ENCODE data around the gene GCM1. TPM values are rescaled to one million over a fixed set of nuclear protein-coding genes. Genes with fewer than 3 reads are reported as not detected.

GCM1 gene
- total and polyA plus RNA-seq, 2 donors (not counting 1 experiment from before 2014, with no cell fraction given): 0.57 to 1.5 TPM

GRCh38 chr6:53115113-53115512 is 33.5 kb downstream of the GCM1 start:
- POLR2A ChIA-PET: no interaction called here
- H3K9ac ChIP-seq (ENCODE audit: low read length): no peak overlapping the region
- no peaks in the 10 kb centered on the region for H3K27me3 ChIP-seq (replicated peaks in 1 of 4; ENCODE audit: control extremely low read depth in 1 of 4, control insufficient read depth in 3 of 4, insufficient read depth in 4 of 4, low read length in 3 of 4)
- Mint-ChIP-seq H3K27ac (no peak overlapping the region), H3K4me3 (no peak overlapping the region), H3K27me3 (no peaks in the 10 kb centered on the region), H3K9me3 (ENCODE audit: insufficient read depth) (peaks cover 7% of the 10 kb centered on the region), H3K4me1 (no peaks in the 10 kb centered on the region)
- no peaks in the 10 kb centered on the region for H3K79me2 ChIP-seq (ENCODE audit: control insufficient read depth, insufficient read depth, low read length)
- TF ChIP-seq EZH2 (IDR thresholded peaks at IDR 0.05; ENCODE audit: borderline replicate concordance, insufficient read depth, low read depth, low read length, poor library complexity, severe bottlenecking) (no peak), CTCF (IDR thresholded peaks at IDR 0.05) (no peak)
- H3K4me1 ChIP-seq (ENCODE audit: control insufficient read depth in 2 of 2, insufficient read depth in 2 of 2, low read length in 2 of 2): no peaks in the 10 kb centered on the region
- no peak overlapping the region for H3K4me3 ChIP-seq (ENCODE audit: control extremely low read depth in 1 of 5, extremely low read depth in 1 of 5, insufficient read depth in 1 of 5, low read depth in 2 of 5, low read length in 4 of 5)
- H2AFZ ChIP-seq (ENCODE audit: insufficient read depth, low read depth, low read length, poor library complexity, severe bottlenecking): no peak overlapping the region
- peaks cover 0 to 2% (median 1%) of the 10 kb centered on the region in 3 donors for H3K9me3 ChIP-seq (ENCODE audit: control extremely low read depth in 1 of 3, control insufficient read depth in 2 of 3, insufficient read depth in 1 of 3, low read length in 2 of 3)
- no CpG with 5 or more reads among the region's 1 CpG for WGBS (ENCODE audit: insufficient coverage)
- H3K4me2 ChIP-seq (replicated peaks; ENCODE audit: low read depth, low read length, poor library complexity, severe bottlenecking): no peak overlapping the region
- CTCF ChIA-PET: no interaction called here
- no peak overlapping the region for H3K27ac ChIP-seq (ENCODE audit: low read length in 2 of 2)
- DNase-seq: no peak
- H3K36me3 ChIP-seq (replicated peaks in 1 of 2; ENCODE audit: control extremely low read depth in 1 of 2, control insufficient read depth in 1 of 2, extremely low read depth in 1 of 2, insufficient read depth in 2 of 2, low read length in 1 of 2): no peaks in the 10 kb centered on the region
- H4K20me1 ChIP-seq (ENCODE audit: control insufficient read depth, insufficient read depth, low read length, poor library complexity, severe bottlenecking): no peaks in the 10 kb centered on the region
- intact Hi-C loops (cut with micrococcal nuclease): no loop called here
- ATAC-seq (ENCODE audit: low read depth): no peak

- Mint-ChIP-seq H3K9me3 (ENCODE audit: insufficient read depth) (peaks cover 7% of the 10 kb centered on the region), H3K4me3 (no peak overlapping the region), H3K27ac (no peak overlapping the region), H3K27me3 (no peaks in the 10 kb centered on the region), H3K4me1 (no peaks in the 10 kb centered on the region)
- no CpG with 5 or more reads among the region's 4 CpGs for WGBS (ENCODE audit: insufficient coverage)
- intact Hi-C loops (cut with micrococcal nuclease): no loop called here
- no peaks in the 10 kb centered on the region for H3K4me1 ChIP-seq (ENCODE audit: control insufficient read depth in 2 of 2, insufficient read depth in 2 of 2, low read length in 2 of 2)
- H3K9ac ChIP-seq (ENCODE audit: low read length): no peak overlapping the region
- TF ChIP-seq CTCF (IDR thresholded peaks at IDR 0.05) (no peak), EZH2 (IDR thresholded peaks at IDR 0.05; ENCODE audit: borderline replicate concordance, insufficient read depth, low read depth, low read length, poor library complexity, severe bottlenecking) (no peak)
- peaks cover 0 to 2% (median 1%) of the 10 kb centered on the region in 3 donors for H3K9me3 ChIP-seq (ENCODE audit: control extremely low read depth in 1 of 3, control insufficient read depth in 2 of 3, insufficient read depth in 1 of 3, low read length in 2 of 3)
- H3K27me3 ChIP-seq (replicated peaks in 1 of 4; ENCODE audit: control extremely low read depth in 1 of 4, control insufficient read depth in 3 of 4, insufficient read depth in 4 of 4, low read length in 3 of 4): no peaks in the 10 kb centered on the region
- no peaks in the 10 kb centered on the region for H4K20me1 ChIP-seq (ENCODE audit: control insufficient read depth, insufficient read depth, low read length, poor library complexity, severe bottlenecking)
- ATAC-seq (ENCODE audit: low read depth): no peak
- no peak overlapping the region for H3K4me2 ChIP-seq (replicated peaks; ENCODE audit: low read depth, low read length, poor library complexity, severe bottlenecking)
- no peaks in the 10 kb centered on the region for H3K79me2 ChIP-seq (ENCODE audit: control insufficient read depth, insufficient read depth, low read length)
- no peaks in the 10 kb centered on the region for H3K36me3 ChIP-seq (replicated peaks in 1 of 2; ENCODE audit: control extremely low read depth in 1 of 2, control insufficient read depth in 1 of 2, extremely low read depth in 1 of 2, insufficient read depth in 2 of 2, low read length in 1 of 2)
- no peak for DNase-seq
- ChIA-PET POLR2A (no interaction called here), CTCF (interaction anchor here (1.1 kb wide), 1 partner anchor 611 kb away, joined by 5 read pairs; no protein-coding TSS in a partner anchor)
- H2AFZ ChIP-seq (ENCODE audit: insufficient read depth, low read depth, low read length, poor library complexity, severe bottlenecking): no peak overlapping the region
- H3K4me3 ChIP-seq (ENCODE audit: control extremely low read depth in 1 of 5, extremely low read depth in 1 of 5, insufficient read depth in 1 of 5, low read depth in 2 of 5, low read length in 4 of 5): no peak overlapping the region
- H3K27ac ChIP-seq (ENCODE audit: low read length in 2 of 2): no peak overlapping the region
Observed at GRCh38 chr6:53113742-53114141, 34.9 kb downstream of the GCM1 start.
